Ammon's horn (tissue), 1 donor: ENCODE measurements around the gene PCP2.
"Not testable (repeated sequence)": the region's sequence is repeated elsewhere in the genome, so short reads cannot be mapped to it uniquely, and the experiment has no call there.

Experiments used
- DNase-seq: peaks from one replicate; pipeline ENCODE4 v3.0.0-alpha.2; 2016; ENCODE audit warnings: low spot score

Gene PCP2

DNA sequence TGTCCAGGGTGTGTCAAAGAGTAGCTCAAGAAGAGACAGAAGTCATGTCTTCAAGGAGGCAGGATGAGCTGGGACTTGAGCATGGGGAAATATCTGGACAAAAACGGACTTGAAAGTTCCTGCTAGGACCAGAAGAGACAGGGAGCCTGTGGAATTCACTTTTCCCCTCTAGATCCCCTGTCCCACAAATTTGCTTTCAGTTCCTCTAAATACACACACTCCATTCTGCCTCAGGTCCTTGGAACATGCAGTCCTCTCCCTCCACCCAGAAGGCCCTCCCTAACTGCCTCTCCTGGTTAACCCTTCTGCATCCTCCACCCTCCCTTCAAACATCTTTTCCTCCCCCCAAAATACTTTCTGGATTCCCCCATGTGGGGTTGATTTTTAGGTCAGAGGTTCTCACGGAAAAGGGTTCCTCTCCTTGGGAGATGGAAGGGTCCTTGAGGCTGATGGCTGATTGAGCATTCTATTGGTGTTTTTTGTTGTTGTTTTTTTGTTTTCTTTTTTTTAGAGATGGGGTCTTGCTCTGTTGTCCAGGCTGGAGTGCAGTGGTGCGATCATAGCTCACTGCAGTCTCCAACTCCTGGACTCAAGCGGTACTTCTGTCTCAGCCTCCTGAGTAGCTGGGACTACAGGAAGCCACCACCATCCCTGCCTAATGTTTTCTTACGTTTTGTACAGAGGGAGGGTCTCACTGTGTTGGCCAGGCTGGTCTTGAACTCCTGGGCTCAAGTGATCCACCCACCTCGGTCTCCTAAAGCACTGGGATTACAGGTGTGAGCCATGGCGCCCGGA, 28.4 kb upstream of the PCP2 start:
- DNase-seq: no peak

DNA sequence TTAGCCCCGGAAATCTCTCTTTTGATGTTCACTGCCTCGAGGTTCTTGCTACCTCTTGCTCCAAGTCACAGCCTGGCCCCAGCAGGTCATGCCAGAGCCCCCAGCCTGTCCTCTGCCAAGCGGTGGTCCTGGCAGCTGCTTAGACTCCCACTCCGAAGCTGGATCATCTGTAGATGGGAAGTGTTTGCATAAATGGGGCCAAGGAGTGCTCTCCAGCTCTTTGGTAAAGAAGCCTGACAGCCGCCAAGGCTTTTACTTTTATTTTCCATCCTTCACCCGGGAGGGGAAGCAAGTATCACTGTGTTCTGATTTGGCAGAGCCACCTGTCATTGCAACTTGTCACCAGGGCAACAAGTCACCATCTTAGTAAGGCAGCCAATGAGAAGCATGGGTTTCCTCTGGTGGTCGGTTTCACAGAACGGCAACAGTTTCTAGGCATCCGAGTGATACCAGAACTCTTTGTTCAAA, 24.7 kb upstream of the PCP2 start:
- DNase-seq: peak; percentile 88

DNA sequence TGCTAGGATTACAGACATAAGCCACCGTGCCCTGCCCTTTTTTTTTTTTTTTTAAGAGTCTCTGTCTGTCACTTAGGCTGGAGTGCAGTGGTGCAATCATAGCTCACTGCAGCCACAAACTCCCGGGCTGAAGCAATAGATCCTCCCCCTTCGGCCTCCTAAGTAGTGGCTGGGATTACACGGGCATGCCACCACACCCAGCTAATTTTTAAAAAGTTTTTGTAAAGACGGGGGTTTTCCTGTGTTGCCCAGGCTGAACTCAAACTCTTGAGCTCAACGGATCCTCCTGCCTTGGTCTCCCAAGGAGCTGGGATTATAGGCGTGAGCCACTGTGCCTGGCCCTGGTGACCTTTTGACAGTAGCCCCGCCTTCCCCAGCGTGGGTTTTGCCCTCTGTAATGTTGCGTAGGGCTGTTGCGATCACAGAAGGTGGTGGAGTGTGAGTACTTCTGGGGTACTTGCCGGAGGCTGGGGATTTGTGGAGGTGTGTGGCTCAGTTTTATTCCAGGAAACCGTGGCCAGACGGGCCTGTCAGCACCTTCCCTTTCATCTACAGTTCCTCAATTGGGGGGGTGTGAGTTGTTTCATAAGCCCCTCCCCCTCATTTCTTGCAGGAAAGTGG, 23.7 kb upstream of the PCP2 start:
- no peak for DNase-seq

DNA sequence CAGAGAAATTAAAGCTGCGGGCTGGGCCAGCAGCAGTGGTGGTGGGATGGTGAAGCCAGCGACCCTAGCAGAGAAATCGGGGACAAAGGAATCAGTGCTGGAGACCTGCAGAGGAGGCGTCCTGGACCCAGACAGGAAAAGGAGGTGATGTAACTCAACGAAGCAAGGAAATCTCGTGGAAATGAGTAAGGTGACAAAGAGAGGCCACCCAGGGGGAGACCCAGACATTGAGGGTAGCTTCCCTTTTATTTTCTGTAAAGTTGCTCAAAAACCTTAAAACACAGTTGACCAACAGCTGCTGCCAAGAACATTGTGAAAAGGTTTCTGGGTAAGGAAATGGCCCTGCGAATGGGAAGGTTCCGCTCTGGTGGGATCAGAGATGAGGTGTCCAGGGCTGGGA, 22.1 kb upstream of the PCP2 start:
- no peak for DNase-seq

DNA sequence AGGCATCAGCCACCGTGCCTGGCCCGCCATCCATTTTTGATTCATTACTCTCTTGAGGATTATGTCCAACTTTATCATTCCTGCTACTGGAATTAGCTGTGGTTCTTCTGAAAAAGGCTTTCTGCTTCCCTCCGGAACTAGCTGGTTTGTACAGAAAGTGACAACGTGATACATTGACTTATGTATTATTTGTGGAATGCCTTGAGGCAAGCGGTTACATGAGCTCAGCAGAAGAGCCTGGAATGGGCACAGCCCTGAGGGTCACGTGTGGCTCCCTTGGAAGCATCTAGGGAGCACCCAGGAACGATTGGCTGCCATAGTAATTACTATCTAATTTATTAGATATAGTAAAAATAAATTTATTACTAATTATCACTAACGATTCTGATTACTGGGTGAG, 20.9 kb upstream of the PCP2 start:
- no peak for DNase-seq

DNA sequence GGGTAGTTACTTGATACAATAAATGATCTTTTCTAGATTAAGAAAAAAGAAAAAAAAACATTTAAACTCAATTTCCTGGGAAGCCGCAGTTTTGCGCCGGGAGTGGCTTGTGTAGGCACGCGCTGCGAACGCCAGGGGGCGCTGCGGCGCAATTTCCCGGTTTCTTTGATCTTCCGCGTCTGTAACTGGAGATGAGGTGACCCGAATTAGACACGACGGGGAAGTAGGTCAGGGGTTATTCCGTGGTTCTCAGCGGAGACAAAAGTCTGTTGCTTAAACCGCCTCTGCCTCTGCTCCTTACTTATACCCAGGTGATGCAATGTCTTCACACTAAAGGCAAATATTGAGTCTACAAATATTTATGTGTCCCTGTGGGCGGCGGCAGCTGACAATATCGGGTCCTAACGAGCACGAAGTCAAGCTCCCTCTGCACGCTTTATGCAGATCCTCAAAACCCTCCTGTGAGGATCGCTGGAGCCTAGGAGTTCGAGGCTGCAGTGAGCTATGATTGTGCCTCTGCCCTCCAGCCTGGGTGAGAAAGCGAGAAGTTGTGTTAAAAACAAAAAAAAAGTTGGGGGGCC, 18.6 kb upstream of the PCP2 start:
- DNase-seq: peak; percentile 73

DNA sequence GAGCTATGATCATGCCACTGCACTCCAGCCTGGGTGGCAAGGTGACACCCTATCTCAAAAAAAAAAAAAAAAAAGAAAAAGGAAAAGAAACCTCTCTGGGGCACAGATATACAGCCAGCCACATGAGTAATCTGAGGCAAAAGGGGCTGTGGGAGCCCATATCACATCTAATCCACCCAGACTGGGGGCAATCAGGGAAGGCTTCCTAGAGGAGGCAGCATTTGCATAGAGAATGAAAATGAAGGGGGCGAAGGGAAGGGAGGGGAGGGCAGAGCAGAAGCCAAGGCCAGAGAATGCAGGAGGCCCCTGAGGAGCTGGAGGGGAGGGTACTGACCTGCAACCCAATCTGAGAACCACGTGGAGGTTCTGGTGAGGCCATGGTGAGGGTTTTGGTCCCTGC, 16.6 kb upstream of the PCP2 start:
- DNase-seq: no peak

DNA sequence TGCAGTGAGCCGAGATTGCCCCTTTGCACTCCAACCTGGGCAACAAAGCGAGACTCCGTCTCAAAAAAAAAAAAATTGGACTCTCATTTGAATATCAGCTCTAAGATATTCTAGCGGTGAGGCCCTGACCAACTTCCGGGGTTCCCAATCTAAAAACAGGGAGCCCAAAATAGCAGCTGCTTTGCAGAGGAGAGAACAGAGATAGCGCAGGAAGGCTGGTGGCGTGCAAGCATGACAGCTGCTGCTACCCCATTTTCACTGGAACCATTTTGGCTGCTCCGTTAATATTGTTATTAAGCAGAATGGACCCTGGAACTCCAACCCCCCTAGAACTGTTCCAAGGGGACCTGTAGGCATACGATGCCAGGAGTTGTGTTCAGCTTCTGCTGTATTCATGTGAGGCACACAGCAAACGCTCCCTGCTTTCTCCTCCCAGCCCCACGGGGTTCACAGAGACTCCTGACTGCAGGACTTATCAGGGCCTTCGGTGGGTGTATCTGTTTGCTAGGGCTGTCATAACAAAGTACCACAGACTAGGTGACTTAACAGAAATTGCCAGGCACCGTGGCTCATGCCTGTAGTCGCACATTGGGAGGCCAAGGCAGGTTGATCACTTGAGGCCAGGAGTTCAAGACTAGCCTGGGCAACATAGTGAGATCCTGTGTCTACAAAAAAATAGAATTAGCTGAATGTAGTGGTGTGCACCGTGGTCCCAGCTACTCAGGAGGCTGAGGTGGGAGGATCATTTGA, 14.9 kb upstream of the PCP2 start:
- no peak for DNase-seq

DNA sequence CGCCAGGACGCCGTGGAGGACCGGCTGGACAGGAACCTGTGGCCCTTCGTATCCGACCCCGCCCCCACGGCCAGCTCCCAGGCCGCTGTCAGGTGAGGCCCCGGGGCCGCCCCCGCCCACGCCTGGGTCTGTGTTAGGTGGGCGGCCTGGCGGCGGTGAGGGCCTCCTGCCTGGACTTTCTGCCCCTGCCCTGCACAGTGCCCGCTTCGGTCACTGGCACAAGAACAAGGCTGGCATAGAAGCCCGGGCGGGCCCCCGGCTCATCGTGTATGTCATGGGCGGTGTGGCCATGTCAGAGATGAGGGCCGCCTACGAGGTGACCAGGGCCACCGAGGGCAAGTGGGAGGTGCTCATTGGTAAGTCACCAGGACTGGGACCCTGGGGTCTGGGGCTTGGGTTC, 13.6 kb upstream of the PCP2 start:
- DNase-seq: no peak

DNA sequence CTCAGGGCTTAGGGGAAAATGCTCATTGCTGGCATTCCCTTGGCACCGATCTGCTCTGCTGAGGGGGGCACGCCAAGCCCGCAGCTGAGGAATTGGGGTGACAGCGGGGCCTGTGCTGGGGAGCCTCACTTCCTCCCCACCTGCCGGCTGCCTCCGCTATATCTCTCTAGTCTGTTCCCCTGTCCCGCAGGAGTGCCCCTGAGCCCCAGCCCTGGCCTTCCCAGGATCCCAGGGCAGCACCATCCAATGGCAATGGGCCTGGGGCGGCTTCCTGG, 12.8 kb upstream of the PCP2 start:
- DNase-seq: no peak

DNA sequence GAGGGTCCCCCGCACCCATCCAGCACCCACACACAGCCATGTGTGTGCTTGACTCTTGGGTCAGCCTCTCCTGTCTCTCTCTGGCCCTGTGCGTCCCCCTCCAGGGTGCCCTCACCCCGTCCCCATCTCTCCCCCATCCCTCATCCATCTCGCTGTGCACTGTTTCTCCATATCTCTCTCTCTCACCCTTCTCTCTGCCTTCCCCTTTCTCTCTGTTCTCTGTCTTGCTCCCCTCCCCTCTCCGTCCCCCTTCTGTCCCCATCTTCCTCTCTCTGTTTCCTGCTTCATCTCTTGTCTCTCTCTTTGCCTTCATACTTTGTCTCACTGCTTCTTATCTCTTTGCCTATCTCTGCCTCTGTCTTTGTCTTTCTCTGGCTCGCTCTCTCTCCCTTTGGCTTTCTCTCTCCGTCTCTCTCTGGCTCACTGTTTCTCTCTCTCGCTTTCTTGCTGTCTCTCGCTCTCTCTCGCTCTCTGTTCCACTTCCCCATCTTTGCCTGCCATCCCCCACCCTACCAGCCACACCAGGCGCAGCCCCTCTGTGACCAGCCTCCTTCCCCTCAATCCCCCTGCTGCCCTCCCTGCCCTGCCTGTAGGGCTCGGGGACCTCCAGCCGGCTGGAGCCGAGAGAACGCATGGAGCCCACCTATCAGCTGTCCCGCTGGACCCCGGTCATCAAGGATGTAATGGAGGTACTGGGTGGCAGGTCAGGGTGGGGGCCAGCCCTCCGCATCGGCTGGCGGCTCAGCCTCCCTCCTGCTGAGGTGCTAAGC, 12.3 kb upstream of the PCP2 start:
- no peak for DNase-seq

DNA sequence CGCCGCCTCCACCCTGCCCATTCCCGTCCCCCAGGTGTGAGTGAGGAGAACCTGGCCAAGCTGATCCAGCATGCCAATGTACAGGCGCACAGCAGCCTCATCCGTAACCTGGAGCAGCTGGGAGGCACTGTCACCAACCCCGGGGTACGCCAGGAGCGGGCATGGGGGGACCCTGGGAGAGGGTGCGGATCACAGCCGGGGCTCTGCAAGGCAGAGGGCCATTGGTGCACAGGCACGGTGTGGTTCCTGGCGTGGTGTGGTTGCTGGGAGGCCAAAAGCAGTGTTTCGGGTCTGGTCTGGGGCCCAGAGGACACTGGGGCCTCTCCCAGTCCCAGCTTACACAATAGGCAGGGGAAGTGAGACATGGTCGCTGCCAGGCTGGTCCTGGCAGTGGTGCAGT, 11.6 kb upstream of the PCP2 start:
- peak; percentile 19 for DNase-seq

DNA sequence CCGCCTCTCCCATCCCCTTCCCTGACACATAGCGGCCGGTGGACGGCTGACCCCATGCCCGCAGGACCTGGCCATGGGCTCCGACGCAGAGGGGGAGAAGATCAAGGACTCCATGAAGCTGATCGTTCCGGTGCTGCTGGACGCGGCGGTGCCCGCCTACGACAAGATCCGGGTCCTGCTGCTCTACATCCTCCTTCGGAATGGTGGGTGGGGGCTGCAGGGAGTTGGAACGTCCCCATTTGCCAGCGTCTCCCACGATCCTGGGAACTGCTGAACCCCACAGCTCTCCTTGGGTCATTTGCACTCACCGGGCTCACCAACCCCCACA, 11.0 kb upstream of the PCP2 start:
- DNase-seq: no peak

DNA sequence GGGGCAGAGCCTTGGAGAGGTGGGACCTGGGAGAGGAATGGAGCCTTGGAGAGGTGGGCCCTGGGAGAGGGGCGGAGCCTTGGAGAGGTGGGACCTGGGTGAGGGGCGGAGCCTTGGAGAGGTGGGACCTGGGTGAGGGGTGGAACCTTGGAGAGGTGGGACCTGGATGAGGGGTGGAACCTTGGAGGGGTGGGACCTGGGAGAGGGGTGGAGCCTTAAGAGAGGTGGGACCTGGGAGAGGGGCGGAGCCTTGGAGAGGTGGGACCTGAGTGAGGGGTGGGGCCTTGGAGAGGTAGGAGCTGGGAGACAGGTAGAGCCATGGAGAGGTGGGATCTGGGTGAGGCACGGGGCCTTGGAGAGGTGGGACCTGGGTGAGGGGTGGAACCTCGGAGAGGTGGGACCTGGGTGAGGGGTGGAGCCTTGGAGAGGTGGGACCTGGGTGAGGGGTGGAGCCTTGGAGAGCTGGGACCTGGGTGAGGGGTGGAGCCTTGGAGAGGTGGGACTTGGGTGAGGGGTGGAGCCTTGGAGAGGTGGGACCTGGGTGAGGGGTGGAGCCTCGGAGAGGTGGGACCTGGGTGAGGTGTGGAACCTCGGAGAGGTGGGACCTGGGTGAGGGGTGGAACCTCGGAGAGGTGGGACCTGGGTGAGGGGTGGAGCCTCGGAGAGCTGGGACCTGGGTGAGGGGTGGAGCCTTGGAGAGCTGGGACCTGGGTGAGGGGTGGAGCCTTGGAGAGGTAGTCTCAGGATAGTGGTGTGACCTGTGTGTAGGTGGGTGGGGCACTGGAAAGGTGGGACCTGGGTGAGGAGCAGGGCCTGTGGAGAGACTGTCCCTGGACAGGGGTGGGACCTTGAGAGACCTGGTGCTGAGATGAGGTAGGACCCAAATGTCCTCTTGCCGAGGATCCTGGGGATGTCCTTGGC, 10.4 kb upstream of the PCP2 start:
- not testable (repeated sequence) for DNase-seq

DNA sequence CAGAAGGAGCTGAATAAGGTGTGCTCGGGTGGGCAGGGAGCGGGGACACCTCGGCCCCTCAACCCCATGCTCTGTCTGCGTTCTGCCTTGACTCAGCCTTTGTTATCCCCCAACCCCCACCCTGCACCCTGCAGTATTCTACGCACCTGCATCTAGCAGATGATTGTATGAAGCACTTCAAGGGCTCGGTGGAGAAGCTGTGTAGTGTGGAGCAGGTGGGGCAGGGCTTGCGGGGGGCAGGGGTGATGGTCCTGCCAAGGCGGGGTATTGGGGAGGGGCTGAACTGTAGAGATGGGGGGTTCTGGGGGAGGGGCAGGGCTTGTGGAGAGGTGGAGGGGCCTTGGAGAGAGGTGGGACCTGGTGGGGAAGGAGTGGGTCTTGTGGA, 9.5 kb upstream of the PCP2 start:
- DNase-seq: no peak

DNA sequence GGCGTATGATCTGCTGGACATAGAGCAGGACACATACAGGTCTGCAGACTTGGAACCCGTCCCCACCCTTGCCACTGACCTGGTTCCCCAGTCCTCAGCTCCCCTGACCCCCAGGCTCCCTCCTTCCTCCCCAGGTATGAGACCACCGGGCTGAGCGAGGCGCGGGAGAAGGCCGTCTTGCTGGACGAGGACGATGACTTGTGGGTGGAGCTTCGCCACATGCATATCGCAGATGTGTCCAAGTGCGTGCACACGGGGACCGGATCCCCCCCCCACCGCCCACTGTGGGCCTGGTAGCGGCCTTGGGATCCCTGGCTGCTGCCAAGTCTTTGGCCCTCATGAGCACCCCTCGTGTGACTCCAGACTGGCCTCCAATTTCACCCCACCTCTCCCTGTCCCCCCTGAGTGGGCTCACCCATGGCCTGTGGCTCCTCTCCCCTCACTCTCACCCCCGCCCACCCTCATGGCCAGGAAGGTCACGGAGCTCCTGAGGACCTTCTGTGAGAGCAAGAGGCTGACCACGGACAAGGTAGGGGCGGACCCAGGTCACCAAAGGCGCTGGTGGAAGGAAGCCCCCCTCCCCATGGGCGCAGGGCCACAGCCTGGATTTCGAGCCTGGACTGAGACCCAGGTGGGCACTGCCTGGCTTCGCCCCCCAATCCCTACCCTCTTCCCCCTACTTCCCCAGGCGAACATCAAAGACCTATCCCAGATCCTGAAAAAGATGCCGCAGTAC, 8.9 kb upstream of the PCP2 start:
- DNase-seq: no peak

DNA sequence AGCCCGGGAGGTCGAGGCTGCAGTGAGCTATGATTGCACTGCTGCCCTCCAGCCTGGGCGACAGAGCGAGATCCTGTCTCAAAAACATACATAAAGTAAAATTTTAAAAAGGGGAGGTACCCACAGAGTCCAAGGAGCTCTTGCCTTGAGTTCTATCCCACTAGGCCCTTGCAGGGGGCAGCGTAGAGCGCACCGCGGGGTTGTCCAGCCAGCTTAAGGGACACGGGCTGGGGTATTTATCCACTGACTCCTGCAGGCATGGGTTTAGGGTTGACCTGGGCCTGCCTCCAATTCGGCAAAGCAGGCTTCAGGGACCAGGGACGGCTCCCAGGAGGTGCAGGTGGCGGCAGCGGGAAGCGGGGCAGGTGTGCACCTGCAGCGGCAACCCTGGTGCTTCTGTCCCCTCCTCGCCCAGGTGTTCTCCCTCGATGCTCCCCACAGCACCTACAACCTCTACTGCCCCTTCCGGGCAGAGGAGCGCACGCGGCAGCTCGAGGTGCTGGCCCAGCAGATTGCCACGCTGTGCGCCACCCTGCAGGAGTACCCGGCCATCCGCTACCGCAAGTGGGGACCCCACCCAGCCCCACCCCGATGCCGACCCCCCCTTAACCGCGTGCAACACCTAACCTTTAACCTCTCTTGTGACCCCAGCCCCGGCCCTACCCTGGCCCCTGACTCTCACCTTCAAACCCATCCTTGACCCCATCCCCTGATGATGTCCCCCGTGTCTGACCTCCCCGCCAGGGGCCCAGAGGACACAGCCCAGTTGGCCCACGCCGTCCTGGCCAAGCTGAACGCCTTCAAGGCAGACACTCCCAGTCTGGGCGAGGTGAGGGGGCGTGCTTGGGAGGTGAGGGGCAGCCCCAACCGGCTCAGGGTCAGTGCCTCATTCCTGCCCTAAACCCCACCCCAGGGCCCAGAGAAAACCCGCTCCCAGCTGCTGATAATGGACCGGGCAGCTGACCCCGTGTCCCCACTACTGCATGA, 8.1 kb upstream of the PCP2 start:
- no peak for DNase-seq

DNA sequence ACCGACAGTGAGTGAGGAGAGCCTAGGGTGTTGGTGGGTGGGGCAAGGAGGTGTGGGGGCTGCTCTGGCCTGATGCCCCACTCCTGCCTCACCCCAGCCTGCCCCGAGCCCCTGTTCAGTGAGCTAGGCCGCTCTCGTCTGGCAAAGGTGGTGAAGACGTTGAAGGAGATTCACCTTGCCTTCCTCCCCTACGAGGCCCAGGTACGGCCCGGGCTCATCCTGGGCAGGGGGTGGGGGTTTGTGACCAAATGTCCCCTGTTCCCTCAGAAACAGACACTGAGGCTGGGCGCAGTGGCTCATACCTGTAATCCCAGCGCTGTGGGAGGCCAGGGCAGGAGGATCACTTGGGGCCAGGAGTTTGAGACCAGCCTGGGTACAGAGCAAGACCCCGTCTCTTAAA, 7.3 kb upstream of the PCP2 start:
- DNase-seq: no peak

DNA sequence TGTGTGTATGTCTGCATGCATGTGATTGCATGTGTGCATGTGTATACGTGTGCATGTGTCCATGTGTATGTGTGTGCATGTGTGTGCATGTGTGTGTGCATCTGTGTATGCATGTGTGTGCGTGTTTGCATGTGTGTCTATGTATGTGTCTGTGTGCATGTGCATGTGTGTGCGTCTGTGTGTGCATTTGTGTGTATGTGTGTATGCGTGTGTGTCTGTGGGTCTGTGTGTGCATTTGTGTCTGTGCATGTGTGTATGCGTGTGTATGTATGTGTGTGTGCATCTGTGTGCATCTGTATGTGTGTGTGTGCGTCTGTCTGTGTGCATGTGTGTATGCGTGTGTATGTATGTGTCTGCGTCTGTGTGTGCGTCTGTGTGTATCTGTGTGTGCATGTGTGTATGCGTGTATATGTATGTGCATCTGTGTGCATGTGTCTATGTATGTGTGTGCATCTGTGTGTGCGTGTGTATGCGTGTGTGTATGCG, 6.4 kb upstream of the PCP2 start:
- no peak for DNase-seq
